GM21423 (cell line): ENCODE measurements around the gene VGLL4.

ENCODE experiments used
- ATAC-seq: cut with Tn5 transposase; IDR thresholded peaks from one replicate; pipeline ENCODE4 v1.9.1; 2021; ENCODE audit warnings: mild to moderate bottlenecking, moderate library complexity; ENCODE audit not compliant: unreplicated experiment

VGLL4 gene

GRCh38 chr3:11553436-11554235 is 90.1 kb downstream of the VGLL4 start:
- no peak for ATAC-seq

- ATAC-seq = no peak
Measured at GRCh38 chr3:11552289-11553264, 91.1 kb downstream of the VGLL4 start.

- ATAC-seq = no peak
Measured at GRCh38 chr3:11551036-11551435, 92.7 kb downstream of the VGLL4 start.

- no peak for ATAC-seq
Measured at GRCh38 chr3:11549580-11550140, 94.1 kb downstream of the VGLL4 start.

GRCh38 chr3:11548721-11549131 is 95.0 kb downstream of the VGLL4 start:
- no peak for ATAC-seq

- ATAC-seq = no peak
Measured at GRCh38 chr3:11547498-11547897, 96.2 kb downstream of the VGLL4 start.

GRCh38 chr3:11546657-11547302 is 96.9 kb downstream of the VGLL4 start:
- ATAC-seq = no peak

- ATAC-seq = no peak
Measured at GRCh38 chr3:11545186-11545851, 98.4 kb downstream of the VGLL4 start.

GRCh38 chr3:11544412-11545181 is 99.1 kb downstream of the VGLL4 start:
- no peak for ATAC-seq

GRCh38 chr3:11543948-11544387 is 99.7 kb downstream of the VGLL4 start:
- ATAC-seq = no peak

- no peak for ATAC-seq
Measured at GRCh38 chr3:11543141-11543947, 100.4 kb downstream of the VGLL4 start.

- no peak for ATAC-seq
Measured at GRCh38 chr3:11542551-11542950, 101.2 kb downstream of the VGLL4 start.

- ATAC-seq = no peak
Measured at GRCh38 chr3:11541321-11542303, 102.1 kb downstream of the VGLL4 start.

- ATAC-seq = no peak
Measured at GRCh38 chr3:11539677-11540076, 104.0 kb downstream of the VGLL4 start.

- no peak for ATAC-seq
Measured at GRCh38 chr3:11539218-11539617, 104.5 kb downstream of the VGLL4 start.

- ATAC-seq = no peak
Measured at GRCh38 chr3:11538581-11538980, 105.1 kb downstream of the VGLL4 start.

GRCh38 chr3:11536936-11537612 is 106.6 kb downstream of the VGLL4 start:
- ATAC-seq = no peak
